Hepatocyte (in vitro differentiated cells): Measurements from ENCODE around the gene UBAP2.

ENCODE experiments used
- EZH2 ChIP-seq: fragments of 200-600 bp; sonication (generic); IDR thresholded peaks from 2 replicates; pipeline ENCODE4 v1.6.1; 2016; ENCODE audit warnings: antibody characterized with exemption, mild to moderate bottlenecking, borderline replicate concordance
- TF ChIP-seq, protein P1 (sequence below): fragments of 200-600 bp; sonication (generic); IDR thresholded peaks from 2 replicates; pipeline ENCODE4 v1.5.1; 2016; ENCODE audit warnings: antibody characterized with exemption, mild to moderate bottlenecking; ENCODE audit not compliant: poor library complexity

GRCh38 chr9:33995449-33995848 is 53.2 kb downstream of the UBAP2 start:
- TF ChIP-seq, protein P1, sequence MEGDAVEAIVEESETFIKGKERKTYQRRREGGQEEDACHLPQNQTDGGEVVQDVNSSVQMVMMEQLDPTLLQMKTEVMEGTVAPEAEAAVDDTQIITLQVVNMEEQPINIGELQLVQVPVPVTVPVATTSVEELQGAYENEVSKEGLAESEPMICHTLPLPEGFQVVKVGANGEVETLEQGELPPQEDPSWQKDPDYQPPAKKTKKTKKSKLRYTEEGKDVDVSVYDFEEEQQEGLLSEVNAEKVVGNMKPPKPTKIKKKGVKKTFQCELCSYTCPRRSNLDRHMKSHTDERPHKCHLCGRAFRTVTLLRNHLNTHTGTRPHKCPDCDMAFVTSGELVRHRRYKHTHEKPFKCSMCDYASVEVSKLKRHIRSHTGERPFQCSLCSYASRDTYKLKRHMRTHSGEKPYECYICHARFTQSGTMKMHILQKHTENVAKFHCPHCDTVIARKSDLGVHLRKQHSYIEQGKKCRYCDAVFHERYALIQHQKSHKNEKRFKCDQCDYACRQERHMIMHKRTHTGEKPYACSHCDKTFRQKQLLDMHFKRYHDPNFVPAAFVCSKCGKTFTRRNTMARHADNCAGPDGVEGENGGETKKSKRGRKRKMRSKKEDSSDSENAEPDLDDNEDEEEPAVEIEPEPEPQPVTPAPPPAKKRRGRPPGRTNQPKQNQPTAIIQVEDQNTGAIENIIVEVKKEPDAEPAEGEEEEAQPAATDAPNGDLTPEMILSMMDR: no peak
- TF ChIP-seq EZH2: no peak
